SH-SY5Y (cell line): ENCODE measurements around the gene IKZF1.

Experiments used
- GATA2 ChIP-seq: IDR thresholded peaks from 2 replicates; pipeline ENCODE4 v1.6.1; 2011; ENCODE audit warnings: mild to moderate bottlenecking, low read depth, low read length
- GATA3 ChIP-seq: IDR thresholded peaks from 2 replicates; pipeline ENCODE4 v1.6.1; 2011; ENCODE audit warnings: low read depth, mild to moderate bottlenecking, low read length, moderate library complexity

Gene IKZF1

DNA sequence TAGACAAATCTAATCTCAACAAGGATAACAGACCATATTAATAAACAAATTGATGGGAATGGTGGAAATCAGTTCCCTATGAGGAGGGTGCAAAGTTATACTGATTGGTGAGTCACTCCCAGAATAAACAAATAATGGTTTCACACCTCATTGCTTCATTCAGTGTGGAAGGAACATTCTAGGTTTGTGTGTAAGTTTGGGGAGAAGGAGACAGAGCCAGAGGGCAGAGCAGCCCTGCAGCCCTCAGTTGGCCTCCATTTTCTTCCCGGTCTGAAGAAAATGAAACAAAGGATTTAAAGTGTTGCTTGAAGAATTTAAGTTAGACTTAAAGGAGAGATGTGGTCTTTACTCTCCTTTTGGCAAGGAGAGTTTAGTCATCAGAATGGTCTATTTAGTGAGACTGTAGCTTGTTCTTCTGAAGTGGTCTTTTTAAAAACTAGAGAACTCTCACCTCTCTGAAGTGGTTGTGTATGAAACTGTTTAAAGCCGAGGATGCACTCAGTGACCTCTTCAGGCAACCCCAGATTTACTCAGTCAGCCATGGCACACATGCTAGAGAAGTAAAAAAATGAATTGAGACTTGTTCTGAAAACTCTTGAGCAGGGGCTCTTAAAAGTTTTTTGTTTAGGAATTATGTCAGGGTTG lies 27.2 kb downstream of the IKZF1 start:
- no peak for TF ChIP-seq GATA3
- TF ChIP-seq GATA2 = no peak

DNA sequence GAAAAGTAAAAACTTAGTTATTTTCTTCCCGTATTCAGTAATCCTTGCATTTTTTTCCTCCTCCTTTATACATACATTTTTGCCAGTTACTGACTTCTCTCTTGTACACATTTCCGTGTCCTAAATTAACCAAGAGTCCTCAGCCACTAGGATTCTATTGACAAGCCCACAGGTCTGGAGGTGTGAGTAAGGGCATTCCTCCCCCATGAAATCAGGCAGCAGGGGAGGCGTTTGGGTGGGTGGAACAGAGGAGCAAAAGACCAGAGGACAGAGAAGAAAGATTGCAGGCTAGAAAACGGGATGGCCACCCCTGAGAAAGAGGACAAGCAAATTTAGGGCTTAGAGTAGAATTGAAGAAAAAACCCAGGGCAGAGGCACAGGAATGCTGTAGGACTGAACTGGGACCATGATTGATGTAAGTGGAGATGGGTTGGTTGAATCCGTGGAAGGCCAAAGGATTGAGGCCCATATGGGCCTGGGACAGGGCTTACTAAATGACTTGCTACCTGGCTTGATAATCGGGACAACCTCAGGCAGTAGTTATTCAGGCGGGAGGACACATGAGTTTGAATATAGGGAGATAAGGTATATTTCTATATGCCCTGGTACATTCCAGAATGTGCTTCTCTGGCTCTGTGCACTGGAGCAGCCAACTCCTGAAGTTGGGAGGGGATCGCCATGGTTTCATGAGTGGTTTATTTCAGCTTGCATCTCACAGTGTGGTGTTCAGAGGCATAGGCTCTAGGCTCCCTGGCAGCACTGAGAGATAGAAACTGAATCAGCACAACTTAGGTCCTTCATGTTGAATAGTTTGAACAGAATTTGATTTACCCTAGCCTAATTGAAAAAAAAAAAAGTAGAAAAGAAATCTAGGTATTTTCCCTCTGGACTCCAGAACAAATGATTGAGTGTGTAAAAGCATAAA lies 28.0 kb downstream of the IKZF1 start:
- TF ChIP-seq GATA3 (no peak), GATA2 (no peak)

DNA sequence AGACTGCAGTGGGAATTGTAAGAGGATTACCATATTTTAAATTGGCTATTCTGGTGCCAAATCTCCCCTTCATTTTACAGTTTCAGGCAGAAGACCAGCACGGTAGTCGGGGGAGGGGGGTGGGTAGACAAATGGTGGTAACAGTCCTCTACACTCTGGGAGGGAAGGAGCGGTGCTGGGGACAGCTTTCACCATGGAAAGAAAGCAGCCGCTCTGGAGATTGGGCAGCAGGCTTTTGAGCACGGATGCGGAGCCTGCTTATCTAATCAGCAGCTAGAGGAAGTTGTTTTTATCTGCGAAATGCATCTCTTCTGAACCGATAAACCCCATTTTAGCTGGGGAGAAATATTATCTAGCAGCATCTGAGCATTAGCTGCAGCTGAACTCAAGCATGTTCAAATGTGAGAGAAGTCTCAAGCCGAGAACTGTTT lies 28.7 kb downstream of the IKZF1 start:
- peak; percentile 100 for TF ChIP-seq GATA2
- TF ChIP-seq GATA3 = peak; percentile 99

DNA sequence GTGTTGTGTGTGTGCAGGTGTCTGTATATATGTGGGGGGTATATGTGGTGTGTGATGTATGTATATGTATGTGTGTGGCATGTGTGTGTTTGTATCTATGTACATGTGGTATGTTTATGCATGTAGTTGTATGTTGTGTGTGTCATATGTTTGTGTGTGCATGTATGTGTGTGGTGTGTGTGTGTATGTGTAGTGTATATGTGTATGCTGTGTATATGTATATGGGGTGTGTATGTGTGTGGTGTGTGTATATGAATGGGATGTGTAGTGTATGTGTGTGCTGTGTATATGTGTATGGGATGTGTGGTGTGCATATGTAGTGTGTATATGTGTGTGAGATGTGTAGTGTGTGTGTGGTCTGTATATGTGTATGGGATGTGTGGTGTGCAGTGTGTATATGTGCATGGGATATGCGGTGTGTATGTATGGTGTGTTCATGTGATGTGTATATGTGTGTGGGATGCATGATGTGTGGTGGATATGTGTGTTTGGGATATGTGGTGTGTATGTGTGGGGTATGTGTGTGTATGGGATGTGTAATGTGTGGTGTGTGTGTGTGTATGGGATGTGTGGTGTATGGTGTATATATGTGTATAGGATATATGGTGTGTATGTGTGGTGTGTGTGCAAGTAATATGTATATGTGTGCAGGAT lies 30.0 kb downstream of the IKZF1 start:
- no peak for TF ChIP-seq GATA2
- TF ChIP-seq GATA3 = 0 out of 2 replicates have a peak, but pooled peaks have one; percentile 21

DNA sequence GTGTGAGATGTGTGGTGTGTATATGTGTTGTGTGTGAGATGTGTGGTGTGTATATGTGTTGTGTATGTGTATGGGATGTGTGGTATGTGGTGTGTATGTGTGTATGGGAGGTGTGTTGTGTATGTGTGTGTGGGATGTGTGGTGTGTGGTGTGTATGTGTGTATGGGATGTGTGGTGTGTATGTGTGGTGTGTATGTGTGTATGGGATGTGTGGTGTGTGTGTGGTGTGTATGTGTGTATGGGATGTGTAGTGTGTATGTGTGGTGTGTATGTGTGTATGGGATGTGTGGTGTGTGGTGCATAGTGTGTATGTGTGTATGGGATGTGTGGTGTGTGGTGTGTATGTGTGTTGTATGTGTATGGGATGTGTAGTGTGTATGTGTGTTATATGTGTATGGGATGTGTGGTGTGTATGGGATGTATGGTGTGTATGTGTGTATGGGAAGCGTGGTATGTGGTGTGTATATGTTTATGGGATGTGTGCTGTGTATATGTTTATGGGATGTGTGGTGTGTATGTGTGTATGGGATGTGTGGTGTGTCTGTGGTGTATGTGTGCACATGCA lies 30.8 kb downstream of the IKZF1 start:
- TF ChIP-seq GATA2 (no peak), GATA3 (no peak)

DNA sequence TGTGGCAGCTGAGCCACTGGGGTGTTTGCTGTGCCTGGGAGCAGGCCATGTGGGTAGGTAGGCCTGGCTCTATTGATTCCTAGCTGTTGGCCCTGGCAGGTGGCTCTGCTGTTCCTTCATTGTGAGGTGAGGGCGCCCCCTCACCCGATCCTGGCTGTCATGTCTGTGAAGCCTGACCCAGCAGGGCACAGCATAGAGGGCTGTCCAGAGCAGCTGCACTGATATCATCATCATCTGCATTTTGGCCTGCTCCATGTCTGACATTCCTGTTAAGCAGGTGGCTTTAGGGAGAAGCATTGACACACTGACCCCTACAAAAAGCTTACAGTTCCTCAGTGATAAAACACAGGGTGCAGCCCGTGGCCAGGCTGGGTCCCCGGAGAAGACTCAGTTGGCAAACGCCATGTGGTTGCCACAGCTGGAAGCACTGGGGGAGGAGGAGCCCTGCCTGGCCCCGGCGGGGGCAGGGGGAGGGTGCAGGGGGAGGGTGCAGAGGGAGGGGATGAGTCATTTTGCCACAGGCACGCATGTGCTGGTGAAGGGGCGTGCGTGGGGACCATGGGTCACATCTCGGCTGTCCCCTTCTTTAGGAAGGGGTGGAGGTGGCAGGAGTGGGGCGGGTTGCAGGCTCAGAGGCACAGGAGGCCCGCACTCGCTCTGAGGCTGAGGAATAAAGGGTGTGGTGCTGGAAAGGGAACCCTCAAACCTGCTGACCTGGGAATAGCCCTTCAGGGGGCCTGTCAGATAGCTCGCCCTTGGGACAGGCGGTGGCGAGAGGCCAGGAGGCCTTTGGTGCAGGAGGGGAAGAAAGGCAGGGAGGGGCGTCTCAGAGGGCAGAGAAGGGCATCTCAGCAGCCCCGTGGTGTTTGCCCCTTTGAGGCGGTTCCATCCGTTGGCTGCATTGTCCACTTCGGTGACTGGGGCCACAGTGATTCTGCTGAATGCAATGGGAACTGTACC lies 31.6 kb downstream of the IKZF1 start:
- peak; percentile 96 for TF ChIP-seq GATA2
- peak; percentile 72 for TF ChIP-seq GATA3

DNA sequence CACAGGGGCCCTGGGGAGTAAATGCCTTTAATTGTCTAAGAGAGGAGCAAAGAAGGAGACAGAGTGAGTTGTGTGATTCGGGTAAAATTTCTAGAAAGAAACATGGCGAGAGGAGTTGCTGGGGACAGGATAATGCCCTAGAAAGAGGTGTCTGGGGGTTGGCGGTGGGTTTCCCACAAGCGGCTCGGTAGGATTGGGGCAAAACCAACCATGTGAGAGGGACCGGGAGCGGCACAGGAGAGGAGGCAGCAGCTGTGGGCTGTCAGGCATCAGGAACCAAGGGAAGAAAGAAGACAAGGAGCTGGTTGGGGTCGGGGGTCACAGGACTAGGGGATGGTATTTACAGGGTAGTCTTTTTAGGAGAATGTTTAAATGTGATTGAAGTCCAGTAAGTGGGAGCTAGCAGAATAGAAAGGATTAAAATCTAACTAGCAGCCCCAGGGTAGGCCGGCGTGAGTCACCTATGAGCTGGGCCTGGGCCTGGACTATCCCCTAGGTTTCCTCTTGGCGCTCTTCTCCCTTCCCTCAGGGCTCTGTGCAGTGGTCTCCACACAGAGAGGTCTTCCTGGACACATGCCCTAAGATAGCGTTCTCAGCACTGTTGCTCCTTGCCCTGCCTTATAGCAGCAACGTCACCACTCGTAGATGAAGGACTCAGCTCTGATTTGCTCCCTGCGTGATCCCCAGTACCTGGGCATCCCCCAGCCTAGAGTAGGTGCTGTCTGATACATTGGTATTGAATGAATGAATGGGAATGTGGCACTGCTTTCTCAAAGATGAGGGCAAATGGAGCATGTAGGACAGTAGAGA lies 32.6 kb downstream of the IKZF1 start:
- TF ChIP-seq GATA2 (no peak), GATA3 (no peak)

DNA sequence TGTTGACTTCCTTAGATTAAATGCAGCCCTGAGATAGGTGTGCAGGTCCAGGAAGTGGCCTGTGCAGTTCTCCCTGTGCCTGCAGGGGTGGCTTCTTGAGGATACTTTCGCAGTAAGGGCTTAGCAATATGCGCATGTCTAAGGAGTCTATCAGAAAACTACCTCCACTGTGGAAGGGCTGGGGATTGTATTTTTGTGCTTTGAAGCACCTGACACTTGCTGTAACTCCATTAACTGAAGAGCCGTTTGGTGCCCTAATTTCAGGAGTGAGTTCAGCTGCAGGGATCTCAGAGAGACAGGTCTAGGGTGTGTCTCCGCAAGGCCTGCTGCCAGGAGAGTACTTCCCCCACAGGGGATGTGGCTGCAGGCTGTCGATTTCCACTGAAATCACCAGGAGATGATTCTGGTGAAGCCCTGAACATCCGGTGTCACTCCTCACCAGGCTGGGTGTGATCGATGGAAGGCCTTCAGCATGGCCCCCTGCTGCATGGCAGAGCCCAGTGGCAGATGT lies 35.5 kb downstream of the IKZF1 start:
- TF ChIP-seq GATA3 (no peak), GATA2 (no peak)

DNA sequence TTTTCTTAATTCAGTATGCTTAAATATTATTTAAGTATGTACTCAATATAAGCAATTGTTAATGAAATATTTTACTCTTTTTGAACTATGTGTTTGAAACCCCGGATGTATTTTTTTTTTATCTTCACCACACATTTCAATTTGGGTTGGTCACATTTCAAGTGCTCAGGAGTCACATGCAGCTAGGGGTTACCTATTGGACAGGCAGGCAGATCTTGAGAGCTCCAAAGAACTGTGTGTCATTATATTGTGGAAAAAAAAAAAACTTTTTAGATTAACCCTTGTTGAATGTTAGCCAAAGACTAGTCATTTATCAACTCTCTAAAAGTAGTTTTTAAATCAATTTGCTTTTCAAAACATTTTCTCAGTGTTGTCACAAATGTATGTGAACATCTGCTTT lies 37.2 kb downstream of the IKZF1 start:
- TF ChIP-seq GATA3 (no peak), GATA2 (no peak)

DNA sequence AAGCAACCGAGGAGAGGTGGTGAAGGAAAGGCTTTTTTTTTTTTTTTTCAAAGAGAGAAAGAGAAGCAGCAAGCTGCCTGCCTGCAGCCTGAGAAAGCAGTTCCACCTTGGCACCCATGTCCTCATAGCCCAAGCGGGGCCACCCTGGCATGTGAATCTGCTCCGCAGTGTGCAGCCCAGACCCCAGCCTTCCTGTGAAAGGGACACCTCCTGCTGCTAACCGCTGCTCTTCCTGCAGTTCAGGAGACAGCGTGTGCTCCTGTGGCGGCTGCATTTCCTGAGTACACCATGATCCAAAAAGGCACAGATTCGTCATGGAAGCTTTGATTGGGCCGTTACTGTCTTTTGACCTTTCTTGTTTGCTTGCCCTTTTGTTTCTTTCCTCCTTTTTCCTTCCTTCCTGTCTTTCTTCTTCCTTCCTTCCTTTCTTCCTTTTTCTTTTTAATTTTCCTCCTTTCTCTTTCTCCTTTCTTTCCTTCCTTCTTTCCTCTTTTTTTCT lies 38.1 kb downstream of the IKZF1 start:
- TF ChIP-seq GATA2 (no peak), GATA3 (no peak)

DNA sequence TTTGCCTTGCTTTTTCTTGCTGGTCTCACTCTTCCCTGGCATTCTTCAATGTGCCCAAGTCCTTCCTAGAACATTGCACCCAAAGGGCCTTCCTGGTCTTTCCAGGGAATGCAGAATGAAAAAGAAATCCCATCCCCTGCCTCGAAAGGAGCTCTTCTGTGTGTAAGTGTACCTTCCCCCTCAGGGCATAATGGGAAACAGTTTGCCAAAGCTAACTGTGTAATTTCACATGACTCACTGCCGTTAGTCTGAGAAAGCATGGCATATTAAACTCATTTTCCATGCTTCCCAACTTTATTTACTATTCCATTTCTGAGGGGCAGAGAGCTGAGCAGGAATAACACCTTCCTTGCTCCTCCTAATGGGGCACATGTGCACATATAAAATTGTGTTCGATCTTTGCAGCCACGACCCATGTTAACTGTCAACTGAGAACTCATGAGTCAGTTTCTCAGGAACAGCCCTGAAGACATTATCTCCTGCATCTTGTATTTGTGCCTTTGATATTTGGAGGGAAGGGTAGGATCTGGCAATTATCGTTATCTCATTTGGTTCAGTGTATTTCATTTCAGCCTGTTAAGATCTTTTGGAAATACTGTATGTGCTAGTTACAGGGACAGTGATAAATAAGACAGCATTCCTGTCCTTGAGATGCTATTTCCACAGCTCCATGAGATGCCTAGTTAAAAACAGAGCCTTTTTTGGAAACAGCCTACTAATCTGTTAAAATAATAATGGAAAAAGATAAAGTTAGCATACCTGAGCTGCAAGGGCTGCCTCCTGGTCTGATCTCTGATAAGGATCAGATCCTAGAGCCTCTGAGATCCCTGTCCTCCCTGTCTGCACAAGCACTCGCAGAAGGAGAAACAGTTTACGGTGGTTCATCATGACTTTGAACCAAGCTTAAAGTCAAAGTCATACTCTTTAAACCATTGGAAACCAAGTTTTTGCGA lies 42.3 kb downstream of the IKZF1 start:
- TF ChIP-seq GATA2 (peak; percentile 82), GATA3 (peak; percentile 89)

DNA sequence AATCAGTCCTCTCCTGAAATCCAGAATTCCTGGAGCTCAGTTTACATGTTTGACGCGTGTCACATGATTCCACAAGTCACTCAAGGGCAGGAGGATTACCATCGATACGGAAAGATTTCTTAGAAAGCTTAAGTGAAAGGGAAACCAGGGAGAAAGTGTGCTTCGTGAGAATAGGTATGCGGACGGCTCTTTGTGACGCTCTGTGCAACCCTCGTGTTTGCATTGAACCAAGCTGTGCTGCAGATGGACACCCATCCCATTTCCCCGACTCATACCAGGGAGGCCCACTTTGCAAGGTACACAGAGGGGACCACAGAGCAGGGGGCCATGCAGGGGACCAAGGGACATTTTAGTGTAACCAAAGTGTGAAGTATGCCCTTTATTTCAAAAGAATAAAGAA lies 43.2 kb downstream of the IKZF1 start:
- TF ChIP-seq GATA3 (no peak), GATA2 (no peak)
